H1 (cell line): Measurements from ENCODE around the gene FITM2. TPM values are rescaled to one million over a fixed set of nuclear protein-coding genes. Genes with fewer than 3 reads are reported as not detected.

ENCODE experiments used
- polyA plus RNA-seq, 7 experiments: library from polyadenylated mRNA; depleted of rRNA in 3 of 7; stranded (reverse) in 5 of 7; unstranded in 2 of 7; fragments of >200 nt in 5 of 7; fragments of 200-250 nt in 2 of 7; gene quantifications; 1 replicate in 5 of 7; 2 replicates in 1 of 7; 4 replicates in 1 of 7; pipeline versions ENCODE4 v1.2.1 to v1.2.3, GENCODE V29; 2011 to 2013; ENCODE audit warnings: missing spikeins in 2 of 7, mixed read lengths in 2 of 7
- small RNA-seq: library from polyadenylated mRNA; stranded (forward); fragments of <200 nt; extraction: miRNeasy Mini kit (QIAGEN cat#:217004); gene quantifications from one replicate; pipeline ENCODE3, GENCODE V24; 2013; ENCODE audit not compliant: insufficient read depth
- total RNA-seq: library from RNA; stranded (reverse); fragmentation: NEBNext Ultra II Directional; extraction: Animal tissue kit (Norgen Biotek cat#: 25700); gene quantifications from 2 replicates; pipeline ENCODE4 v1.2.1, GENCODE V29; 2021

The FITM2 gene
- total and polyA plus RNA-seq, 2 of the 8 experiments (the other 6 are each of a cell fraction or from before 2014, with no cell fraction given), result 1.1 to 2.1 TPM

Small RNA genes lying within 50 kb of the gene (small RNA-seq; reads per million reads assigned to genes)
- gene RF00019, result not detected

Other genes with a start within 250 kb of the FITM2 start
- gene JPH2, start 124.0 kb downstream of the FITM2 start, total RNA-seq, result 1.3 and 1.5 TPM in 2 replicates
- gene JPH2, start 124.0 kb downstream of the FITM2 start, polyA plus RNA-seq (2011; rRNA removed), result 0.59 and 0.83 TPM in 2 replicates
- 31.6 and 31.8 TPM in 2 replicates for gene OSER1, start 100.4 kb downstream of the FITM2 start, total RNA-seq
- gene OSER1, start 100.4 kb downstream of the FITM2 start, polyA plus RNA-seq (2011; rRNA removed), result 13.9 and 24.5 TPM in 2 replicates
- gene GDAP1L1, start 63.9 kb downstream of the FITM2 start, total RNA-seq, result 8.5 and 9.8 TPM in 2 replicates
- gene GDAP1L1, start 63.9 kb downstream of the FITM2 start, polyA plus RNA-seq (2011; rRNA removed), result 63.1 and 73.0 TPM in 2 replicates
- not detected in 2 replicates for gene R3HDML, start 25.8 kb upstream of the FITM2 start, total RNA-seq
- gene R3HDML, start 25.8 kb upstream of the FITM2 start, polyA plus RNA-seq (2011; rRNA removed), result 0.06 TPM in 1 of 2 replicates, not detected in the other
- not detected in 2 replicates for gene HNF4A, start 44.5 kb upstream of the FITM2 start, total RNA-seq
- 0.03 TPM in 1 of 2 replicates, not detected in the other for gene HNF4A, start 44.5 kb upstream of the FITM2 start, polyA plus RNA-seq (2011; rRNA removed)
- 14.0 and 14.8 TPM in 2 replicates for gene TTPAL, start 164.7 kb upstream of the FITM2 start, total RNA-seq
- gene TTPAL, start 164.7 kb upstream of the FITM2 start, polyA plus RNA-seq (2011; rRNA removed), result 2.8 and 7.6 TPM in 2 replicates
- 44.1 and 47.2 TPM in 2 replicates for gene SERINC3, start 210.9 kb upstream of the FITM2 start, total RNA-seq
- gene SERINC3, start 210.9 kb upstream of the FITM2 start, polyA plus RNA-seq (2011; rRNA removed), result 51.7 and 66.0 TPM in 2 replicates